ENCODE data around the gene FXYD2.

FXYD2 gene

GRCh38 chr11:117849781-117850414 lies 25.4 kb upstream of the FXYD2 start:
- no peaks in the 10 kb centered on the region for H3K9me2 ChIP-seq (ENCODE audit: low read depth, low read length)
- H3F3A ChIP-seq (ENCODE audit: insufficient read depth, low read length), result no peaks in the 10 kb centered on the region
- TF ChIP-seq CTCF (IDR thresholded peaks at IDR 0.05; ENCODE audit: low read length) (no peak), EZH2 (IDR thresholded peaks at IDR 0.05; ENCODE audit: borderline replicate concordance, low read length) (no peak)
- no peak overlapping the region for H2AFZ ChIP-seq (ENCODE audit: low read length)
- H3K4me3 ChIP-seq (ENCODE audit: low read depth, low read length, poor library complexity, severe bottlenecking), result no peak overlapping the region
- H3K27me3 ChIP-seq (ENCODE audit: insufficient read depth, low read length), result no peaks in the 10 kb centered on the region
- no peaks in the 10 kb centered on the region for H3K79me2 ChIP-seq (ENCODE audit: insufficient read depth, low read length)
- no peaks in the 10 kb centered on the region for H4K20me1 ChIP-seq (ENCODE audit: insufficient read depth, low read length)
- H3K9ac ChIP-seq (ENCODE audit: low read length), result no peak overlapping the region
- H3K27ac ChIP-seq (ENCODE audit: low read depth, low read length, poor library complexity, severe bottlenecking), result no peak overlapping the region
- H3K36me3 ChIP-seq (ENCODE audit: insufficient read depth, low read length), result no peaks in the 10 kb centered on the region
- H3K9me3 ChIP-seq (ENCODE audit: low read length), result no peaks in the 10 kb centered on the region
- H3K4me1 ChIP-seq (ENCODE audit: insufficient read depth, low read length, severe bottlenecking), result no peaks in the 10 kb centered on the region
- no peak overlapping the region for H3K4me2 ChIP-seq (ENCODE audit: low read length)

DNA sequence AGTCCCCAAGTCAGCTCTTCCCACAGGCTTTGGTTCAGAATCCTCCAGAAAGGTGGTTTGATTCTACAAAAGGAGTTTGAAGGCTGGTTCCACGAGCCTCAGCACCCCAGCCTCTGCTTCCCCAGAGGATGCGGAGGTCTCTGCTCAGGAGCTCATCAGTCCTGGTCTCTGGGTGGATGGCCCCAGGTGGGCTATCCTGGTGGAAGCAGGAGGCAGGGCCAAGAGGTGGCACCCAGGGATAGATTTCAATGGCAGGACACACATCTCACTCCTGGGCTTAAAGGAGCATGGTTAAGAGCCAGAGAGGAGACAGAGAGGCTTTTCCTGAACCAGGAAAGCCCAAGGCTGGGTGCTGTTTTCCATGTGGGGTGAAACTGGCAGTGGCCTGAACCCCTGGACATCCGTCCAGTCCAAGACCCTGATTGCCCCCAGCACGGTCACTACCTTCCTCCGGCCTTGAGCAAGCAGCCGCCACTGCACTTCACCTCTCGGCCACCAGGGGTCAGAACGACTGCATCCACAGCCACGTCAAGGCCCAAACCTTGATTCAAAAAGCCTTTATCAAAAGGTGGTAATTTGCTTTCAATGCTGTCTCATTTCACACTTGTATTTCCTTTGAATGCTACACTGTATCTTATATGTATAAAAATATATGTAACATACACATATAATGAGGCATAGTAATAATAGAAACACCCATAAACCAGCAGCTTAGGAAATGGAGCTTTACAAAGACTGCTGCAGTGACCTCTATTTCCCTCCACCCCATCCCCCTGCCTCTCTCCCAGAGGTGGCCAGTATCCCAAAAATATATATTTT lies 19.3 kb upstream of the FXYD2 start:
- Histone ChIP-seq H3K4me3 (ENCODE audit: low read depth, low read length, poor library complexity, severe bottlenecking) (no peak overlapping the region), H2AFZ (ENCODE audit: low read length) (no peak overlapping the region), H3K9me3 (ENCODE audit: low read length) (no peaks in the 10 kb centered on the region), H4K20me1 (ENCODE audit: insufficient read depth, low read length) (no peaks in the 10 kb centered on the region), H3K9me2 (ENCODE audit: low read depth, low read length) (no peaks in the 10 kb centered on the region), H3K27ac (ENCODE audit: low read depth, low read length, poor library complexity, severe bottlenecking) (no peak overlapping the region), H3K4me1 (ENCODE audit: insufficient read depth, low read length, severe bottlenecking) (no peaks in the 10 kb centered on the region), H3F3A (ENCODE audit: insufficient read depth, low read length) (no peaks in the 10 kb centered on the region), H3K27me3 (ENCODE audit: insufficient read depth, low read length) (no peaks in the 10 kb centered on the region), H3K79me2 (ENCODE audit: insufficient read depth, low read length) (no peaks in the 10 kb centered on the region), H3K4me2 (ENCODE audit: low read length) (no peak overlapping the region), H3K9ac (ENCODE audit: low read length) (no peak overlapping the region), H3K36me3 (ENCODE audit: insufficient read depth, low read length) (no peaks in the 10 kb centered on the region)
- TF ChIP-seq CTCF (IDR thresholded peaks at IDR 0.05; ENCODE audit: low read length) (peak; percentile 81), EZH2 (IDR thresholded peaks at IDR 0.05; ENCODE audit: borderline replicate concordance, low read length) (no peak)

GRCh38 chr11:117842131-117842941 lies 17.8 kb upstream of the FXYD2 start:
- Histone ChIP-seq H3K79me2 (ENCODE audit: insufficient read depth, low read length) (no peaks in the 10 kb centered on the region), H4K20me1 (ENCODE audit: insufficient read depth, low read length) (no peaks in the 10 kb centered on the region), H3K27me3 (ENCODE audit: insufficient read depth, low read length) (no peaks in the 10 kb centered on the region), H3K9me3 (ENCODE audit: low read length) (no peaks in the 10 kb centered on the region), H3K4me3 (ENCODE audit: low read depth, low read length, poor library complexity, severe bottlenecking) (no peak overlapping the region), H3K9me2 (ENCODE audit: low read depth, low read length) (no peaks in the 10 kb centered on the region), H3K4me1 (ENCODE audit: insufficient read depth, low read length, severe bottlenecking) (no peaks in the 10 kb centered on the region), H3K9ac (ENCODE audit: low read length) (no peak overlapping the region), H3K27ac (ENCODE audit: low read depth, low read length, poor library complexity, severe bottlenecking) (no peak overlapping the region), H2AFZ (ENCODE audit: low read length) (no peak overlapping the region), H3K4me2 (ENCODE audit: low read length) (no peak overlapping the region), H3K36me3 (ENCODE audit: insufficient read depth, low read length) (no peaks in the 10 kb centered on the region), H3F3A (ENCODE audit: insufficient read depth, low read length) (no peaks in the 10 kb centered on the region)
- no peak for TF ChIP-seq CTCF (IDR thresholded peaks at IDR 0.05; ENCODE audit: low read length)
- no peak for TF ChIP-seq EZH2 (IDR thresholded peaks at IDR 0.05; ENCODE audit: borderline replicate concordance, low read length)
